HCT116 (cell line): ENCODE measurements around the gene RPL4. TPM values are rescaled to one million over a fixed set of nuclear protein-coding genes. Genes with fewer than 3 reads are reported as not detected.

Experiments used
- ATAC-seq: fragments of 200-7000 bp; cut with Tn5 transposase; 2 replicates; pipeline ENCODE4 v1.9.1; 2020; ENCODE audit warnings: mild to moderate bottlenecking, moderate library complexity
- BruUV-seq: library from RNA; stranded (reverse); fragments of 400-500 nt; replicated peaks from 2 replicates; lab custom pipeline; 2021; lab: Mats Ljungman, UMichigan
- CTCF ChIA-PET: fragments of 300-600 bp; sonication (Branson Sonifier 250); formaldehyde crosslinking; loops from one replicate; lab custom pipeline; 2021; ENCODE audit warnings: antibody characterized with exemption; lab: Charles Lee
- POLR2A ChIA-PET: fragments of 300-600, 350-600 bp; sonication (Branson Sonifier 250); formaldehyde crosslinking; loops from one replicate; lab custom pipeline; 2021; ENCODE audit warnings: antibody characterized with exemption; lab: Charles Lee
- RAD21 ChIA-PET, 2 experiments: fragments of 300-600 bp; sonication (Branson Sonifier 250); formaldehyde crosslinking; loops; one replicate each; lab custom pipeline; 2023; ENCODE audit warnings: low total read pairs in 2 of 2; ENCODE audit not compliant: uncharacterized antibody in 2 of 2, unreplicated experiment in 2 of 2, low non-redundant PET in 1 of 2; lab: Charles Lee
- DNase-seq: peaks from one replicate; pipeline ENCODE4 v3.0.0-alpha.2; 2010; ENCODE audit warnings: low read depth, low spot score
- H2AFZ ChIP-seq: fragments of 200-600 bp; shearing (Covaris generic), sonication (generic); 2 replicates; pipeline ENCODE4 v1.6.1; 2017; ENCODE audit warnings: low read depth, mixed run types, mixed read lengths, antibody characterized with exemption, low read length; ENCODE audit not compliant: poor library complexity, severe bottlenecking
- H3K27ac ChIP-seq: 2 replicates; pipeline ENCODE4 v1.5.1; 2012; ENCODE audit warnings: low read depth, low read length
- H3K27me3 ChIP-seq: fragments of 200-600 bp; sonication (generic); 2 replicates; pipeline ENCODE4 v1.6.1; 2016; ENCODE audit warnings: mixed run types, low read length, mixed read lengths; ENCODE audit not compliant: insufficient read depth
- H3K36me3 ChIP-seq, 2 experiments: fragments of 200-500 bp in 1 of 2; fragments of 200-600 bp in 1 of 2; sonication (Bioruptor generic) in 1 of 2; sonication (generic) in 1 of 2; 2 replicates each; pipeline versions ENCODE4 v1.5.1 to v1.6.1; 2014 to 2016; ENCODE audit warnings: low read length in 2 of 2, inconsistent platforms in 1 of 2, mixed read lengths in 1 of 2, mixed run types in 1 of 2; ENCODE audit not compliant: insufficient read depth in 2 of 2, control insufficient read depth in 1 of 2
- H3K4me1 ChIP-seq, 2 experiments: fragments of 200-600 bp in 1 of 2; sonication (generic) in 1 of 2; 2 replicates each; pipeline versions ENCODE4 v1.5.1 to v1.6.1; 2012 to 2017; ENCODE audit warnings: low read length in 2 of 2, inconsistent platforms in 1 of 2, mild to moderate bottlenecking in 1 of 2, mixed read lengths in 1 of 2, mixed run types in 1 of 2, moderate library complexity in 1 of 2; ENCODE audit not compliant: insufficient read depth in 2 of 2, control insufficient read depth in 1 of 2
- H3K4me2 ChIP-seq: fragments of 200-600 bp; sonication (generic); 2 replicates; pipeline ENCODE4 v1.6.1; 2017; ENCODE audit warnings: mixed run types, low read length, mixed read lengths
- H3K4me3 ChIP-seq, 2 experiments: fragments of 200-600 bp in 1 of 2; sonication (generic) in 1 of 2; replicated peaks in 1 of 2; 2 replicates each; pipeline ENCODE4 v1.5.1; 2011 to 2016; ENCODE audit warnings: low read length in 2 of 2, control low read depth in 1 of 2, low read depth in 1 of 2, mild to moderate bottlenecking in 1 of 2, mixed read lengths in 1 of 2, mixed run types in 1 of 2
- H3K79me2 ChIP-seq: fragments of 200-600 bp; sonication (generic); 2 replicates; pipeline ENCODE4 v1.6.1; 2017; ENCODE audit warnings: mild to moderate bottlenecking, mixed run types, low read length, moderate library complexity, mixed read lengths; ENCODE audit not compliant: insufficient read depth
- H3K9ac ChIP-seq: fragments of 200-600 bp; sonication (generic); 2 replicates; pipeline ENCODE4 v1.6.1; 2016; ENCODE audit warnings: low read length, mixed read lengths
- H3K9me2 ChIP-seq: fragments of 200-600 bp; sonication (generic), shearing (Covaris generic); 2 replicates; pipeline ENCODE4 v1.6.1; 2017; ENCODE audit warnings: mixed run types, mild to moderate bottlenecking, moderate library complexity; ENCODE audit not compliant: insufficient read depth
- H3K9me3 ChIP-seq, 2 experiments: fragments of 200-500 bp in 1 of 2; fragments of 200-600 bp in 1 of 2; sonication (Bioruptor generic) in 1 of 2; sonication (generic) in 1 of 2; 2 replicates each; pipeline ENCODE4 v1.6.1; 2014 to 2017; ENCODE audit warnings: low read length in 2 of 2, mixed read lengths in 2 of 2, inconsistent platforms in 1 of 2, low read depth in 1 of 2, mild to moderate bottlenecking in 1 of 2, mixed run types in 1 of 2, moderate library complexity in 1 of 2; ENCODE audit not compliant: control insufficient read depth in 1 of 2, insufficient read depth in 1 of 2
- H4K20me1 ChIP-seq: fragments of 200-600 bp; sonication (generic), shearing (Covaris generic); 2 replicates; pipeline ENCODE4 v1.6.1; 2017; ENCODE audit warnings: mixed run types, mild to moderate bottlenecking, moderate library complexity; ENCODE audit not compliant: insufficient read depth
- ATF3 ChIP-seq: IDR thresholded peaks from 2 replicates; pipeline ENCODE4 v1.6.1; 2012
- CBX3 ChIP-seq: IDR thresholded peaks from 2 replicates; pipeline ENCODE4 v1.6.1; 2012; ENCODE audit warnings: low read depth
- CEBPB ChIP-seq: IDR thresholded peaks from 2 replicates; pipeline ENCODE4 v1.6.1; 2012; ENCODE audit warnings: low read depth
- EGR1 ChIP-seq: IDR thresholded peaks from 2 replicates; pipeline ENCODE4 v1.6.1; 2012; ENCODE audit warnings: low read depth
- EZH2phosphoT487 ChIP-seq: fragments of 200-600 bp; IDR thresholded peaks from 2 replicates; pipeline ENCODE4 v1.6.1; 2018; ENCODE audit warnings: antibody characterized with exemption, borderline replicate concordance
- FOSL1 ChIP-seq: IDR thresholded peaks from 2 replicates; pipeline ENCODE4 v1.6.1; 2012; ENCODE audit warnings: low read depth
- JUND ChIP-seq: IDR thresholded peaks from 2 replicates; pipeline ENCODE4 v1.6.1; 2012
- POLR2A ChIP-seq: IDR thresholded peaks from 2 replicates; pipeline ENCODE4 v1.7.0; 2011; ENCODE audit warnings: borderline replicate concordance; ENCODE audit not compliant: insufficient read depth, insufficient read length; ENCODE audit errors: extremely low read depth
- POLR2AphosphoS5 ChIP-seq: IDR thresholded peaks from 2 replicates; pipeline ENCODE4 v1.6.1; 2011; ENCODE audit warnings: mild to moderate bottlenecking, low read depth, low read length, moderate library complexity
- RAD21 ChIP-seq: IDR thresholded peaks from 2 replicates; pipeline ENCODE4 v1.6.1; 2012; ENCODE audit warnings: low read depth, mild to moderate bottlenecking
- SRF ChIP-seq: IDR thresholded peaks from 2 replicates; pipeline ENCODE4 v1.6.1; 2012; ENCODE audit warnings: low read depth
- TCF7L2 ChIP-seq: IDR thresholded peaks from 2 replicates; pipeline ENCODE4 v1.7.0; 2011; ENCODE audit warnings: borderline replicate concordance, inconsistent platforms; ENCODE audit not compliant: insufficient read depth, insufficient read length; ENCODE audit errors: extremely low read depth
- YY1 ChIP-seq: IDR thresholded peaks from 2 replicates; pipeline ENCODE4 v1.6.1; 2011; ENCODE audit warnings: low read length, low read depth, moderate library complexity, mild to moderate bottlenecking; ENCODE audit not compliant: insufficient replicate concordance; ENCODE audit errors: extremely low read depth
- ZFX ChIP-seq: fragments of 450-650 bp; IDR thresholded peaks from 2 replicates; pipeline ENCODE4 v1.6.1; 2017
- intact Hi-C: fragments of 100-400 bp; cut with micrococcal nuclease; formaldehyde crosslinking; loops from 2 replicates; pipeline ENCODE4 v1.10.0; 2022
- total RNA-seq: library from RNA; stranded (reverse); gene quantifications from one replicate; pipeline ENCODE4 v1.2.1, GENCODE V29; 2021; ENCODE audit not compliant: unreplicated experiment
- TF ChIP-seq, protein P1 (sequence below): IDR thresholded peaks from 2 replicates; pipeline ENCODE4 v1.6.1; 2012; ENCODE audit warnings: low read depth
- TF ChIP-seq, protein P2 (sequence below): IDR thresholded peaks from 2 replicates; pipeline ENCODE4 v1.6.1; 2012
- TF ChIP-seq, protein P3 (sequence below): IDR thresholded peaks from 2 replicates; pipeline ENCODE4 v1.6.1; 2011; ENCODE audit warnings: mild to moderate bottlenecking, low read length, moderate library complexity; ENCODE audit not compliant: insufficient replicate concordance; ENCODE audit errors: extremely low read depth
- TF ChIP-seq, protein P4 (sequence below), 3 experiments: fragments of 200-600 bp in 1 of 3; sonication (generic) in 1 of 3; IDR thresholded peaks in 2 of 3; conservative IDR thresholded peaks in 1 of 3; 2 replicates each; pipeline ENCODE4 v1.5.1; 2012 to 2017; ENCODE audit warnings: low read depth in 2 of 3, low read length in 2 of 3, antibody characterized with exemption in 1 of 3, borderline replicate concordance in 1 of 3, control low read depth in 1 of 3, mild to moderate bottlenecking in 1 of 3, mixed read lengths in 1 of 3, mixed run types in 1 of 3, moderate library complexity in 1 of 3; ENCODE audit not compliant: insufficient read depth in 1 of 3

Gene RPL4
- total RNA-seq, 1 experiment from 2014 or later, result 3,818 TPM

GRCh38 chr15:66542896-66543295 is 38.2 kb upstream of the RPL4 start:
- H3K79me2 ChIP-seq, result no peaks in the 10 kb centered on the region
- no peaks in the 10 kb centered on the region for H3K4me1 ChIP-seq
- H3K27ac ChIP-seq, result no peak overlapping the region
- H3K4me3 ChIP-seq, result no peak overlapping the region
- RAD21 ChIA-PET, result no interaction called here
- CTCF ChIA-PET, result no interaction called here
- H3K36me3 ChIP-seq, result peaks cover 5 to 13% of the 10 kb centered on the region in 2 experiments; a peak in 3 of 4 replicates
- DNase-seq (no peak), ATAC-seq (no peak)
- BruUV-seq, result no TSS peak
- H3K27me3 ChIP-seq, result no peaks in the 10 kb centered on the region
- H3K9me2 ChIP-seq, result no peaks in the 10 kb centered on the region
- TF ChIP-seq, protein P1, sequence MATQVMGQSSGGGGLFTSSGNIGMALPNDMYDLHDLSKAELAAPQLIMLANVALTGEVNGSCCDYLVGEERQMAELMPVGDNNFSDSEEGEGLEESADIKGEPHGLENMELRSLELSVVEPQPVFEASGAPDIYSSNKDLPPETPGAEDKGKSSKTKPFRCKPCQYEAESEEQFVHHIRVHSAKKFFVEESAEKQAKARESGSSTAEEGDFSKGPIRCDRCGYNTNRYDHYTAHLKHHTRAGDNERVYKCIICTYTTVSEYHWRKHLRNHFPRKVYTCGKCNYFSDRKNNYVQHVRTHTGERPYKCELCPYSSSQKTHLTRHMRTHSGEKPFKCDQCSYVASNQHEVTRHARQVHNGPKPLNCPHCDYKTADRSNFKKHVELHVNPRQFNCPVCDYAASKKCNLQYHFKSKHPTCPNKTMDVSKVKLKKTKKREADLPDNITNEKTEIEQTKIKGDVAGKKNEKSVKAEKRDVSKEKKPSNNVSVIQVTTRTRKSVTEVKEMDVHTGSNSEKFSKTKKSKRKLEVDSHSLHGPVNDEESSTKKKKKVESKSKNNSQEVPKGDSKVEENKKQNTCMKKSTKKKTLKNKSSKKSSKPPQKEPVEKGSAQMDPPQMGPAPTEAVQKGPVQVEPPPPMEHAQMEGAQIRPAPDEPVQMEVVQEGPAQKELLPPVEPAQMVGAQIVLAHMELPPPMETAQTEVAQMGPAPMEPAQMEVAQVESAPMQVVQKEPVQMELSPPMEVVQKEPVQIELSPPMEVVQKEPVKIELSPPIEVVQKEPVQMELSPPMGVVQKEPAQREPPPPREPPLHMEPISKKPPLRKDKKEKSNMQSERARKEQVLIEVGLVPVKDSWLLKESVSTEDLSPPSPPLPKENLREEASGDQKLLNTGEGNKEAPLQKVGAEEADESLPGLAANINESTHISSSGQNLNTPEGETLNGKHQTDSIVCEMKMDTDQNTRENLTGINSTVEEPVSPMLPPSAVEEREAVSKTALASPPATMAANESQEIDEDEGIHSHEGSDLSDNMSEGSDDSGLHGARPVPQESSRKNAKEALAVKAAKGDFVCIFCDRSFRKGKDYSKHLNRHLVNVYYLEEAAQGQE, result no peak
- TF ChIP-seq ATF3 (no peak), EGR1 (no peak), CEBPB (no peak), ZFX (no peak), FOSL1 (no peak), POLR2A (no peak), SRF (no peak), TCF7L2 (no peak), YY1 (no peak), CBX3 (no peak), POLR2AphosphoS5 (no peak), JUND (no peak), RAD21 (no peak), EZH2phosphoT487 (no peak)
- TF ChIP-seq, protein P2, sequence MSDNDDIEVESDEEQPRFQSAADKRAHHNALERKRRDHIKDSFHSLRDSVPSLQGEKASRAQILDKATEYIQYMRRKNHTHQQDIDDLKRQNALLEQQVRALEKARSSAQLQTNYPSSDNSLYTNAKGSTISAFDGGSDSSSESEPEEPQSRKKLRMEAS, result no peak
- TF ChIP-seq, protein P3, sequence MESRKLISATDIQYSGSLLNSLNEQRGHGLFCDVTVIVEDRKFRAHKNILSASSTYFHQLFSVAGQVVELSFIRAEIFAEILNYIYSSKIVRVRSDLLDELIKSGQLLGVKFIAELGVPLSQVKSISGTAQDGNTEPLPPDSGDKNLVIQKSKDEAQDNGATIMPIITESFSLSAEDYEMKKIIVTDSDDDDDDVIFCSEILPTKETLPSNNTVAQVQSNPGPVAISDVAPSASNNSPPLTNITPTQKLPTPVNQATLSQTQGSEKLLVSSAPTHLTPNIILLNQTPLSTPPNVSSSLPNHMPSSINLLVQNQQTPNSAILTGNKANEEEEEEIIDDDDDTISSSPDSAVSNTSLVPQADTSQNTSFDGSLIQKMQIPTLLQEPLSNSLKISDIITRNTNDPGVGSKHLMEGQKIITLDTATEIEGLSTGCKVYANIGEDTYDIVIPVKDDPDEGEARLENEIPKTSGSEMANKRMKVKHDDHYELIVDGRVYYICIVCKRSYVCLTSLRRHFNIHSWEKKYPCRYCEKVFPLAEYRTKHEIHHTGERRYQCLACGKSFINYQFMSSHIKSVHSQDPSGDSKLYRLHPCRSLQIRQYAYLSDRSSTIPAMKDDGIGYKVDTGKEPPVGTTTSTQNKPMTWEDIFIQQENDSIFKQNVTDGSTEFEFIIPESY, result no peak
- TF ChIP-seq, protein P4, sequence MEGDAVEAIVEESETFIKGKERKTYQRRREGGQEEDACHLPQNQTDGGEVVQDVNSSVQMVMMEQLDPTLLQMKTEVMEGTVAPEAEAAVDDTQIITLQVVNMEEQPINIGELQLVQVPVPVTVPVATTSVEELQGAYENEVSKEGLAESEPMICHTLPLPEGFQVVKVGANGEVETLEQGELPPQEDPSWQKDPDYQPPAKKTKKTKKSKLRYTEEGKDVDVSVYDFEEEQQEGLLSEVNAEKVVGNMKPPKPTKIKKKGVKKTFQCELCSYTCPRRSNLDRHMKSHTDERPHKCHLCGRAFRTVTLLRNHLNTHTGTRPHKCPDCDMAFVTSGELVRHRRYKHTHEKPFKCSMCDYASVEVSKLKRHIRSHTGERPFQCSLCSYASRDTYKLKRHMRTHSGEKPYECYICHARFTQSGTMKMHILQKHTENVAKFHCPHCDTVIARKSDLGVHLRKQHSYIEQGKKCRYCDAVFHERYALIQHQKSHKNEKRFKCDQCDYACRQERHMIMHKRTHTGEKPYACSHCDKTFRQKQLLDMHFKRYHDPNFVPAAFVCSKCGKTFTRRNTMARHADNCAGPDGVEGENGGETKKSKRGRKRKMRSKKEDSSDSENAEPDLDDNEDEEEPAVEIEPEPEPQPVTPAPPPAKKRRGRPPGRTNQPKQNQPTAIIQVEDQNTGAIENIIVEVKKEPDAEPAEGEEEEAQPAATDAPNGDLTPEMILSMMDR (IDR thresholded peaks at IDR 0.05 in 2 of 3, conservative IDR thresholded peaks at IDR 0.05 in 1 of 3; ENCODE audit: borderline replicate concordance in 1 of 3, insufficient read depth in 1 of 3, low read depth in 2 of 3, low read length in 2 of 3), result no peak
- no peaks in the 10 kb centered on the region for H4K20me1 ChIP-seq
- intact Hi-C loops, result no loop called here
- H3K4me2 ChIP-seq, result no peak overlapping the region
- no peaks in the 10 kb centered on the region for H3K9me3 ChIP-seq
- H3K9ac ChIP-seq, result no peak overlapping the region
- POLR2A ChIA-PET, result no interaction called here
- H2AFZ ChIP-seq, result no peak overlapping the region
